ENCODE measurements around the gene MYH3.

- TF ChIP-seq CTCF (optimal IDR thresholded peaks at IDR 0.05 in 1 of 3, IDR thresholded peaks at IDR 0.05 in 1 of 3, conservative IDR thresholded peaks at IDR 0.05 in 1 of 3; ENCODE audit: extremely low read depth in 1 of 3, insufficient read depth in 2 of 3, low read length in 3 of 3) (no peak), EZH2 (IDR thresholded peaks at IDR 0.05; ENCODE audit: low read length) (no peak)
Observed at GRCh38 chr17:10610884-10611283, 46.2 kb downstream of the MYH3 start.
